CD8-positive, alpha-beta memory T cell (primary cell): ENCODE results near the gene TANC1. TPM values are rescaled to one million over a fixed set of nuclear protein-coding genes. Genes with fewer than 3 reads are reported as not detected.
A peak's percentile ranks its signal among the peaks of the same experiment; 100 is the strongest.

ENCODE experiments used
- CTCF ChIA-PET: fragments of 350-600 bp; sonication (Branson Sonifier 250); formaldehyde crosslinking; loops from one replicate; lab custom pipeline; 2021; ENCODE audit warnings: antibody characterized with exemption; lab: Charles Lee
- POLR2A ChIA-PET: fragments of 350-600 bp; sonication (Branson Sonifier 250); formaldehyde crosslinking; loops from one replicate; lab custom pipeline; 2021; ENCODE audit warnings: antibody characterized with exemption; lab: Charles Lee
- DNase-seq, 5 donors: peaks; one replicate each; pipeline versions ENCODE4 v3.0.0 to v3.0.0-alpha.2; 2020 to 2022; ENCODE audit warnings: mixed read lengths in 1 of 5
- H3K27ac ChIP-seq: one replicate; pipeline ENCODE4 v1.7.0; 2013; ENCODE audit warnings: low read depth, mild to moderate bottlenecking, low read length, moderate library complexity
- H3K27me3 ChIP-seq: 2 replicates; pipeline ENCODE4 v1.7.0; 2013; ENCODE audit warnings: low read length, mild to moderate bottlenecking; ENCODE audit not compliant: insufficient read depth, poor library complexity, severe bottlenecking
- H3K36me3 ChIP-seq: 2 replicates; pipeline ENCODE4 v1.7.0; 2013; ENCODE audit warnings: mild to moderate bottlenecking, low read length, moderate library complexity; ENCODE audit not compliant: insufficient read depth
- H3K4me1 ChIP-seq: 2 replicates; pipeline ENCODE4 v1.7.0; 2013; ENCODE audit warnings: mild to moderate bottlenecking, low read length, moderate library complexity; ENCODE audit not compliant: insufficient read depth
- H3K4me3 ChIP-seq: 2 replicates; pipeline ENCODE4 v1.7.0; 2013; ENCODE audit warnings: mild to moderate bottlenecking, low read length
- H3K9me3 ChIP-seq: 2 replicates; pipeline ENCODE4 v1.7.0; 2013; ENCODE audit warnings: mild to moderate bottlenecking, low read length
- H3K27ac Mint-ChIP-seq, 8 donors: one replicate each; pipeline ENCODE4 v1.8.0; 2020 to 2021; ENCODE audit warnings: mixed read lengths in 8 of 8, mild to moderate bottlenecking in 6 of 8, inconsistent platforms in 3 of 8, moderate library complexity in 3 of 8
- H3K27me3 Mint-ChIP-seq, 2 donors: one replicate each; pipeline ENCODE4 v1.8.0; 2020 to 2021; ENCODE audit warnings: mixed read lengths in 2 of 2, mild to moderate bottlenecking in 1 of 2, moderate library complexity in 1 of 2
- H3K36me3 Mint-ChIP-seq, 3 donors: one replicate each; pipeline ENCODE4 v1.8.0; 2020 to 2021; ENCODE audit warnings: mixed read lengths in 3 of 3, inconsistent platforms in 1 of 3, mild to moderate bottlenecking in 1 of 3
- H3K4me1 Mint-ChIP-seq, 3 donors: one replicate each; pipeline ENCODE4 v1.8.0; 2020 to 2021; ENCODE audit warnings: mixed read lengths in 3 of 3, inconsistent platforms in 1 of 3, mild to moderate bottlenecking in 1 of 3
- H3K4me3 Mint-ChIP-seq, 7 donors: one replicate each; pipeline ENCODE4 v1.8.0; 2020 to 2021; ENCODE audit warnings: mixed read lengths in 7 of 7, mild to moderate bottlenecking in 6 of 7, moderate library complexity in 4 of 7, inconsistent platforms in 2 of 7
- H3K9me3 Mint-ChIP-seq, 5 donors: one replicate each; pipeline ENCODE4 v1.8.0; 2020 to 2022; ENCODE audit warnings: mixed read lengths in 5 of 5, mild to moderate bottlenecking in 3 of 5, moderate library complexity in 2 of 5, inconsistent platforms in 1 of 5
- polyA plus RNA-seq: library from polyadenylated mRNA; unstranded; fragments of 300-500 nt; fragmentation: Illumina TruSeq; gene quantifications from one replicate; pipeline ENCODE4 v1.2.3, GENCODE V29; 2021
- total RNA-seq, 2 experiments: library from RNA; stranded (reverse); gene quantifications; one replicate each; pipeline ENCODE4 v1.2.3, GENCODE V29; 2021

Gene TANC1
- total and polyA plus RNA-seq, 3 experiments from 2014 or later, result 0.11 to 0.64 (median 0.13) TPM

DNA sequence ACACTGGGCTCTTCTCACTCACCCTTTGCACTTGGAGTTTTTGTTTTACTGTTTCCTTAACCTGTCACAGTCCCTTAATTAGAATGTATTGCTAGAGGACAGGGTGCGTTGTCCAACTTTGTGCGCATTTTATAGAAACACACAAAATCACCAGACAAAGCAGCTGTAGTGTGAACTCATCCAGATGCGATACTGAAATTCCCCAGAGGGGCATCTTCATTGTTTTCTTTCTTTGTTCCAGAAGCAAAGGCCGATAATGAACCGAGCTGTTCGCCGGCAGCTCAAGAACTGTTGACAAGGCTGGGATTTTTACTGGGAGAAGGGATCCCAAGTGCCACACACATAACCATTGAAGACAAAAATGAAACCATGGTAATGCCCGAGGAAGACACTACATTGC, 180.5 kb downstream of the TANC1 start:
- ChIA-PET POLR2A (no interaction called here), CTCF (interaction anchor here (1.5 kb wide), 1 partner anchor 30 kb away, joined by 4 read pairs; no protein-coding TSS in a partner anchor)
- no peaks in the 10 kb centered on the region for H3K9me3 ChIP-seq
- no peak overlapping the region for H3K27ac ChIP-seq
- no peak for DNase-seq
- Mint-ChIP-seq H3K4me3 (no peak overlapping the region), H3K27ac (no peak overlapping the region), H3K4me1 (peaks cover 21 to 30% (median 22%) of the 10 kb centered on the region in 3 donors), H3K9me3 (no peaks in the 10 kb centered on the region), H3K36me3 (no peaks in the 10 kb centered on the region), H3K27me3 (peaks cover 4 to 18% of the 10 kb centered on the region in 2 donors)
- no peaks in the 10 kb centered on the region for H3K36me3 ChIP-seq
- no peaks in the 10 kb centered on the region for H3K27me3 ChIP-seq
- no peak overlapping the region for H3K4me3 ChIP-seq
- peaks cover 34% of the 10 kb centered on the region for H3K4me1 ChIP-seq

DNA sequence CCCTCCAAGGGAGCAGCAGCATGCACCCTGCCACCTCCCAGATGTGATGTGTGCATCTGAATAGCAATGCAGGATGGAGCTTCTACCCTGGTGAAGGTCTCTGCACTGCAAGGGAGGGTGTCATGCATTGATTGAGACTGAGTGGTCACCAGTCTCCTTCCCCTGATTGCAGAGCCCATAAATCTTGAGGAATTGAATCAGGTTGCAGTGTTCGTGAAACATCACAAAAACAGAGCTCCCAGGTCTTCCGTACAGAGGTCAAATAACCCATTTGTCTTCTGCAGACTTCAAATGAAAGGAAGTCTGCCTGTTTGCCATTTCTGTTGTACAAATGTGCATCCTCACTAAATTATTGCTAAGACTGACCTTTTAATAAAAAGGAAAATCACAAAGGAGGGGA, 181.3 kb downstream of the TANC1 start:
- no peak overlapping the region for H3K4me3 ChIP-seq
- H3K4me1 Mint-ChIP-seq, result peaks cover 14 to 23% (median 16%) of the 10 kb centered on the region in 3 donors
- no peak overlapping the region for H3K27ac ChIP-seq
- H3K27me3 Mint-ChIP-seq, result peaks cover 6 to 18% of the 10 kb centered on the region in 2 donors
- H3K9me3 ChIP-seq, result no peaks in the 10 kb centered on the region
- no peaks in the 10 kb centered on the region for H3K36me3 Mint-ChIP-seq
- no peak overlapping the region for H3K27ac Mint-ChIP-seq
- no peaks in the 10 kb centered on the region for H3K9me3 Mint-ChIP-seq
- no peak for DNase-seq
- ChIA-PET CTCF (interaction anchor here (1.0 kb wide), 1 partner anchor 9 kb away, joined by 3 read pairs; no protein-coding TSS in a partner anchor), POLR2A (interaction anchor here (0.6 kb wide), 2 partner anchors 9 to 14 kb away, joined by 3 read pairs; no protein-coding TSS in a partner anchor)
- peaks cover 26% of the 10 kb centered on the region for H3K4me1 ChIP-seq
- no peak overlapping the region for H3K4me3 Mint-ChIP-seq
- H3K36me3 ChIP-seq, result no peaks in the 10 kb centered on the region
- no peaks in the 10 kb centered on the region for H3K27me3 ChIP-seq

DNA sequence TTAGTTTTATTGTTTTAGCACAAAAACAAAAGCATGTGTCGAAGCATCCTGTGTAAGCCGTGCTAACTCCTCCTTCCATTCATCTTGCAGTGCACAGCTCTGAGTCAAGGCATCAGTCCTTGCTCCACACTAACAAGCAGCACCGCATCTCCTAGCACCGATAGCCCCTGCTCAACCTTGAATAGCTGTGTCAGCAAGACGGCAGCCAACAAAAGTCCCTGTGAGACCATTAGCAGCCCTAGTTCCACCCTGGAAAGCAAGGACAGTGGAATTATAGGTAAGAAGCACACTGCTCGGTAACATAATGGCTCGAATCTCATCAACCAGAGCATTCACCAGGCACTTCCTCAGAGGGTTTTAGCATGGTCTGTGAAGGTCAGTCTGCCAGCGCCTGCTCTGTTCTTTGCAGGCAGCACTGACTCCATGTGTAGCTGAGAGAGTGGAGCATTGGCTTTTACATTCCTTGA, 181.9 kb downstream of the TANC1 start:
- Mint-ChIP-seq H3K27ac (no peak overlapping the region), H3K36me3 (no peaks in the 10 kb centered on the region), H3K4me3 (no peak overlapping the region), H3K27me3 (peaks cover 7 to 18% of the 10 kb centered on the region in 2 donors), H3K9me3 (no peaks in the 10 kb centered on the region), H3K4me1 (peaks cover 8 to 17% (median 11%) of the 10 kb centered on the region in 3 donors)
- Histone ChIP-seq H3K4me3 (no peak overlapping the region), H3K27me3 (no peaks in the 10 kb centered on the region), H3K36me3 (no peaks in the 10 kb centered on the region), H3K27ac (no peak overlapping the region), H3K4me1 (peaks cover 25% of the 10 kb centered on the region), H3K9me3 (no peaks in the 10 kb centered on the region)
- CTCF ChIA-PET, result interaction anchor here (1.0 kb wide), 1 partner anchor 9 kb away, joined by 3 read pairs; no protein-coding TSS in a partner anchor
- POLR2A ChIA-PET, result interaction anchor here (0.6 kb wide), 1 partner anchor 15 kb away, joined by 3 read pairs; no protein-coding TSS in a partner anchor
- DNase-seq, result peak in 1 of 5 donors; percentile 6

DNA sequence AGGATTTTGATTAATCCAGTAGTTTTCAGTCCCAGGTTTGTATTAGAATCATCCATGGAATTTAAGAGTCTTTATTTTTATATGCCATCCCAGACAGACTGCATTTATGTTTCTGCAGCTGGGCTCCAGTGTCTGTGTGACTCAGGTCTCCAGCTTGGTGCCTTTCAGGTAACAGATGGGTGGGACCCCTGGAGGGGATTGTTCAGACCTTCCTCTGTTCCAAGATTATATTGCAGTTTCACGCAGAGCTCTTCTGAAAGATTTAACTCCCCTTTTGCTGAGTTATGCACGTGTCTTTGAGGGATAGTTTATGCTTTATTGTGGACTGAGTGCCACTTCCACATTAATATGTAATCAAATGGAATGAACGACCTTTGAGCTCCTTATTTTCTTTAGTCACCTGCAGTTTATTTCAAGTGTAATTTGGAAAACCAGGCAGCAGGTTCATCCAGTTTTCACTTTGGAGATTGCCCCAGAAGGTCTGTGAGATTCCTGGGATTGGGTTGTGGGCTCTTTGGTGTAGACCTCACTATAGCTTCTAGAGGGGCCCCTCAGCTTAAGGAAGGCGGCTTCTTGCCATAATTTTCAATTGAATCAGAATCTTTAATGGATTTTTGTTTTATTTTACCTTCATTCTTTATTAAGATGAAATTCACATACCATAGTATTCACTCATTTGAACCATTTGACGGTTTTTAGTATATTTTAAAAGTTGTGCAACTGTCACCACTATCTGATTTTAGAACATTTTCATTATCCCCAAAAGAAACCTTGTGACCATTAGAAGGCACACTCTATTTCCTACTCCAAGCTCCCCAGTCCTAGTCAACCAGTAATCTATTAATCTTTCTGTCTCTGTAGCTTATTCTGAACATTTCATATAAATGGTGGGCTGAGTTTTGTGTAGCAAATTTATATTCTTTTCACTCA, 183.0 kb downstream of the TANC1 start:
- peaks cover 0 to 7% (median 4%) of the 10 kb centered on the region in 3 donors for H3K4me1 Mint-ChIP-seq
- no peak overlapping the region for H3K27ac Mint-ChIP-seq
- no peak for DNase-seq
- H3K36me3 ChIP-seq, result no peaks in the 10 kb centered on the region
- H3K9me3 ChIP-seq, result no peaks in the 10 kb centered on the region
- no peaks in the 10 kb centered on the region for H3K9me3 Mint-ChIP-seq
- CTCF ChIA-PET, result interaction anchor here (1.1 to 1.2 kb wide), 2 partner anchors 10 to 33 kb away, joined by 3 to 5 read pairs; no protein-coding TSS in a partner anchor
- no peaks in the 10 kb centered on the region for H3K36me3 Mint-ChIP-seq
- POLR2A ChIA-PET, result no interaction called here
- peaks cover 25% of the 10 kb centered on the region for H3K4me1 ChIP-seq
- H3K27me3 Mint-ChIP-seq, result peaks cover 8 to 20% of the 10 kb centered on the region in 2 donors
- no peak overlapping the region for H3K4me3 Mint-ChIP-seq
- H3K4me3 ChIP-seq, result no peak overlapping the region
- H3K27me3 ChIP-seq, result no peaks in the 10 kb centered on the region
- no peak overlapping the region for H3K27ac ChIP-seq

DNA sequence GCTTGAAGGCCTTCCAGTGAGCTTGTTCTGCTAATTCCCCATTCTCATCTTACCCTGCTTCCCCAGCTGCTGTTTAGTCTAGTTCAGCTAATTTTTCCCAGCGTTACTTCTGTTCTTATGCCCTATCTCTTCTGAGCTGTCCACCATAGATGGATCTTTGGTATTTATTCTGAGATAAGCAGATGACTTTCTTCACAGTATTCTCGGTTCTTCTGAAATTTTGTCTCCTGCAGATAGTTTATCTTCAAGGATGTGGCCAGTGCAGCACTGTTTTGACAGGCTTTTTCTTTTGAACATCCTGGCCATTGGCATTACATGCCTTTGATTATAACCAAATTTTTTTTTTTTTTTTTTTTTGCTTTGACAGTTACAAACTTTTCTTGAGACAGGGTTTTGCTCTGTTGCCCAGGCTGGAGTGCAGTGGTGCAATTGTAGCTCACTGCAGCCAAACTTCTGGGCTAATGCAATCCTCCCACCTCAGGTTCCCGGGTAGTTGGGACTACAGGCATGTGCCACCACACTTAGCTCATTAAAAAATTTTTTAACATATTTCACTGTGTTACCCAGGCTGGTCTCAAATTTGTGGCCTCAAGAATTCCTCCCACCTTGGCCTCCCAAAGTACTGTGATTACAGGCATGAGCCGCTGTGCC, 183.8 kb downstream of the TANC1 start:
- Mint-ChIP-seq H3K4me1 (peaks cover 0 to 7% (median 4%) of the 10 kb centered on the region in 3 donors), H3K4me3 (no peak overlapping the region), H3K27me3 (peaks cover 8 to 24% of the 10 kb centered on the region in 2 donors), H3K36me3 (no peaks in the 10 kb centered on the region), H3K9me3 (no peaks in the 10 kb centered on the region), H3K27ac (peak overlapping the region in 1 of 8 donors; percentile 9)
- CTCF ChIA-PET, result interaction anchor here (1.1 to 1.2 kb wide), 2 partner anchors 10 to 34 kb away, joined by 3 to 5 read pairs; no protein-coding TSS in a partner anchor
- Histone ChIP-seq H3K4me3 (no peak overlapping the region), H3K4me1 (peaks cover 22% of the 10 kb centered on the region), H3K9me3 (no peaks in the 10 kb centered on the region), H3K27ac (no peak overlapping the region), H3K27me3 (no peaks in the 10 kb centered on the region), H3K36me3 (no peaks in the 10 kb centered on the region)
- POLR2A ChIA-PET, result no interaction called here
- DNase-seq, result no peak

DNA sequence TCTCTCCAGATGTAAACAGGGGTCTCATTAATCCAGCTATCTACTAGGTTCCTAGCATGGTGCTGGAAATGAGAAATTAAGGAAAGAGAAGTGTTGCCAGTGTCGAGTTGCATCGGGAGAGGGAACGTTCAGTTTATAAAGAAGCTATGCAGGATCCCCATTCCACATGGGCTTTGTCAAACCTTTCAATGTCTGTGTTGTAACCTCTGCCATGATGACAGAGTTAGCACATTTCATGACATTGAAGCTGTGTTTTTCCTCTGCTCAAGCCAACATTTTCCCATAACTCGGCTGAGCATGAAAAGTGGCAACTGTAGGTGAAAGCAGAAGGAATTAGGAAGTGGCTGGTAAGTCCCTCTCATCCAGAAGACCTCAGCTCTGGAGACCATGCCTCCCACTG, 184.6 kb downstream of the TANC1 start:
- H3K36me3 Mint-ChIP-seq, result no peaks in the 10 kb centered on the region
- no peaks in the 10 kb centered on the region for H3K36me3 ChIP-seq
- H3K4me1 ChIP-seq, result peaks cover 17% of the 10 kb centered on the region
- H3K27ac Mint-ChIP-seq, result peak overlapping the region in 1 of 8 donors; percentile 34
- POLR2A ChIA-PET, result no interaction called here
- no peak overlapping the region for H3K4me3 Mint-ChIP-seq
- no peaks in the 10 kb centered on the region for H3K9me3 Mint-ChIP-seq
- CTCF ChIA-PET, result interaction anchor here (0.8 kb wide), 1 partner anchor 34 kb away, joined by 3 read pairs; no protein-coding TSS in a partner anchor
- no peaks in the 10 kb centered on the region for H3K27me3 ChIP-seq
- no peak for DNase-seq
- no peaks in the 10 kb centered on the region for H3K9me3 ChIP-seq
- peaks cover 8 to 24% of the 10 kb centered on the region in 2 donors for H3K27me3 Mint-ChIP-seq
- H3K4me1 Mint-ChIP-seq, result peaks cover 0 to 4% (median 4%) of the 10 kb centered on the region in 3 donors
- no peak overlapping the region for H3K4me3 ChIP-seq
- no peak overlapping the region for H3K27ac ChIP-seq

DNA sequence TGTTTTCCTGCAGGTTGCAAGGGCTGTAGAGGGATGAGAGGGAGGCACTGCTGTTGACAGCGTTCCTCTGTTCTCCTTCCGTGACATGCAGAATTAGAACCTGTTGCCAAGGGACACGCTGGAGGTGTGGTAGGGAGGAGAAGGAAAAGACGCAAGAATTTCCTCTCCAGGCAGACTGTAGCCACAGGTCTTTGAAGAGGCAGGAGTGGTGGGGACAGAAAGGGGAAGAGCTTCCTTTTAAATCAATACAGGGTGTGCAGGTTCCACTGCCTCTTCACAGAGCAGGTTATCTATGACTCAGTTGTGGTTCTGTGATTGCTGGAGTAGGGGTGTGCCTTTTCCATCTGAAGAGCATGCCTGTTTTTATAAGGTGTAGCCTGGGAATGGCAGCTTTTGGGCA, 185.0 kb downstream of the TANC1 start:
- ChIA-PET POLR2A (no interaction called here), CTCF (interaction anchor here (0.8 kb wide), 1 partner anchor 34 kb away, joined by 3 read pairs; no protein-coding TSS in a partner anchor)
- H3K4me3 ChIP-seq, result no peak overlapping the region
- H3K36me3 ChIP-seq, result no peaks in the 10 kb centered on the region
- no peak for DNase-seq
- no peaks in the 10 kb centered on the region for H3K9me3 ChIP-seq
- peaks cover 0 to 4% (median 4%) of the 10 kb centered on the region in 3 donors for H3K4me1 Mint-ChIP-seq
- H3K36me3 Mint-ChIP-seq, result no peaks in the 10 kb centered on the region
- H3K9me3 Mint-ChIP-seq, result no peaks in the 10 kb centered on the region
- H3K27ac ChIP-seq, result no peak overlapping the region
- no peaks in the 10 kb centered on the region for H3K27me3 ChIP-seq
- H3K4me1 ChIP-seq, result peaks cover 17% of the 10 kb centered on the region
- peaks cover 8 to 24% of the 10 kb centered on the region in 2 donors for H3K27me3 Mint-ChIP-seq
- no peak overlapping the region for H3K4me3 Mint-ChIP-seq
- H3K27ac Mint-ChIP-seq, result no peak overlapping the region
